IPS-NIHi7 (cell line): ENCODE data around the gene NF2.
A peak's percentile ranks its signal among the peaks of the same experiment; 100 is the strongest.
"Not testable (repeated sequence)": the region's sequence is repeated elsewhere in the genome, so short reads cannot be mapped to it uniquely, and the experiment has no call there.

Source experiments
- DNase-seq: peaks from one replicate; pipeline ENCODE4 v3.0.0; 2012; ENCODE audit warnings: mixed read lengths; ENCODE audit errors: extremely low spot score

NF2 gene

DNA sequence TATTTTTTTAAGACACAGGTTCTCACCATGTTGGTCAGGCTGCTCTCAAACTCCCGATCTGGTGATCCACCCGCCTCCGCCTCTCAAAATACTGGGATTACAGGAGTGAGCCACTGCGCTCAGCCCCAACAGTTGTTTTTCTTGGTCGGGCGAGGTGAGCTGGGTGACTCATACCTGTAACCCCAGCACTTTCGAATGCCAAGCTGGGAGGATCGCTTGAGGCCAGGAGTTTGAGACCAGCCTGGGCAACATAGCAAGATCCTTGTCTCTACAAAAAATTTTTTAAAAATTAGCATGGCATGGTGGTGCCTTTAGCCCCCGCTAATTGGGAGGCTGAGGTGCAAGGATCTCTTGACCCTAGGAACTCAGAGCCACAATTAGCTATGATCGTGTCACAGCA lies 7.0 kb upstream of the NF2 start:
- no peak for DNase-seq

- not testable (repeated sequence) for DNase-seq
Measured at GRCh38 chr22:29597871-29598683, 5.4 kb upstream of the NF2 start.

DNA sequence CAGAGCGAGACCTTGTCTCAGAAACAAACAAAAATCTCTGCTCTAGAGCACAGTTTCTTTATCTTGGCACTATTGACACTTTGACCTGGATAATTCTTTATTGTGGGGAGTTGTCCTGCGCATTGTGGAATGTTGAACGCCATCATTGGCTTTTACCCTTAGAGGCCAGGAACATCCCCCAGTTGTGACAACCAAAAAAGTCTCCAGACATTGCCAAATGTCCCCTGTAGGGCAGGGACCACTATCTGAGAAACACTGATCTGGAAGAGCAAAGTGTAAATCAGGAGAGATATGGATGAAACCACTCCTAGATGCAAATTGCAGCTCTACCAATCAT lies 4.8 kb upstream of the NF2 start:
- no peak for DNase-seq

GRCh38 chr22:29604076-29604360 lies 585 bp downstream of the NF2 start:
- no peak for DNase-seq

GRCh38 chr22:29605527-29605850 lies 2.1 kb downstream of the NF2 start:
- DNase-seq: no peak

DNA sequence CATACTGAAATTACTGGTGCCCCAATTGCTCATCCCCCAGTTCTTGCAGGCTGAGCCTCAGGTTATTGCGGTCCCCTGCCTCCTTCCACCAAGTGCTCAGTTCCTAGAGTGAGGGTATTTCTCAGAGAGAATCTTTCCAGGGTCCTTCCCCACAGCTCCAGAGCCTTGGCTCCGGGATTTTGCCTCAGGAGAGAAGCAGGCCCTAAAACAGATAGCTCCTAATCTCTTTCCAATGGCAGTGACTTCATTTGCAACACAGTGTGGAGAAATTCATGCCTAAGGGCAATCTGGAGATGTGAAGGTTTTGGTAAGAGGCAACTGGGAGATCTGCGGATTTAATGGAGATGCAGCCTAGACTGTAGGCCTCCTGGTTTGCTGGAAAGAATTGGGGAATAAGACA lies 2.9 kb downstream of the NF2 start:
- DNase-seq: peak; percentile 29

DNA sequence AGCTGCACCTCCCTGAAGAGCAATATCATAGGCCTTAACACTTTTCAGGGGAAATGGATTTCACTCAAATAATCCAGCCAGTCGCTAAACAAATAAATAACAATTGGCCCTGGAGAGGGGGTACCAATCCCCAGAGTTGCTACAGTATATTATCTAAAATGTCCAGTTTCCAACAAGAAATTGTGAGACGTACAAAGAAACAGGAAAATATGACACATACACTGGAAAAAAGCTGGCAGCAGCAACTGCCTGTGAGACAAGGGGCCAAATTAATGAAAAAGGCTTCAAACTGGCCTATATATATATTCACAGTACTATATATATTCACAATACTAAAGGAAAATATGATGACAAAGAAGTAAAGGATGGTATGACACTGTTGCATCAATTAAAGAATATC lies 4.0 kb downstream of the NF2 start:
- DNase-seq: no peak

GRCh38 chr22:29609139-29609538 lies 5.7 kb downstream of the NF2 start:
- peak; percentile 43 for DNase-seq

DNA sequence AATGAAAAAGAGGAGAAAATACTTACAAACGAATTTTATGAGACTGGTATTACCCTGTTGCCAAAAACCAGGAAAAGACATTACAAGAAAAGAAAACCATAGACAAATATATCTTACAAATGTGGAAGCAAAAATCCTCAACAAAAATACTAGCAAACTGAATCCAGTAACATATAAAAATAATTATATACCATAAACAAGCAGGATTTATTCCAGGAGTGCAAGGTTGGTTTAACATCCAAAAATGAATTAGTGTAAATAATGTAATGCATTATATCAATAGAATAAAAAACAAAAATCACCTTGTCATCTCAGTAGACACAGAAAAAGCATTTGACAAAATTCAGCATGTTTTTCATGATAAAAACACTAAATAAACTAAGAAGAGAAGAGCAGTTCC lies 7.3 kb downstream of the NF2 start:
- no peak for DNase-seq

GRCh38 chr22:29615705-29616327 lies 12.4 kb downstream of the NF2 start:
- DNase-seq: no peak

DNA sequence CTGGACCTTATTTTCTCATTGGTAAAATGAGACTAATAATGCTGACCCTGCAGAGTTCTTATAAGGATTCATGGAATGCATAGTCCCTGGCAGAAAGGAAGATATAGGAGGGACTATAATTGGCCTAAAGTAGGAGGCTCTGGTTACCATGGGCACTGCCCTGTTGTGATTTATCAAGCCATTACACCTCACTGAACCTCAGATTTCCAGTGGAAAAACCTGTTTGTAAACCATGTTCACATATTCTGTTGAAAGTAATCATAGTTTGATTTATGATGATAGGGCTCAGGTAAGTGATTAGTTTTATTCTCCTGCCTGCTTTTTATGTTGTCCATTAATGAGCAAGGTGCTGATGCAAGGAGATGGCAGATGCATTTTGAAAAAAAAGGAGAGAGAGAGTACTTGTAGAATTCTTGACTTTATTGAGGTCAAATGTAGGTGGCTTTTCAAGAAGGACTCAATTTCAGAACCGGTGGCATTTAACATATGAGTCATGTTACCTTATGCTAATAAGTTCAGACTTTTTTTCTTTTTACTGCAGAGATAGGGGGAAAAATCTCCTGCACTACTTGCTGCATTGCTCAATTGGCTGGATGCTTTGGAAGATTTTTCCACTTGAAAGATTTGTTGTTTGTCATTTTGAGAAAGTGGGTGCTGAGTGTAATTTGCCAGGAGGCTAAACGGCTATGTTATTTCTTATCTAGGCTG lies 14.6 kb downstream of the NF2 start:
- no peak for DNase-seq

DNA sequence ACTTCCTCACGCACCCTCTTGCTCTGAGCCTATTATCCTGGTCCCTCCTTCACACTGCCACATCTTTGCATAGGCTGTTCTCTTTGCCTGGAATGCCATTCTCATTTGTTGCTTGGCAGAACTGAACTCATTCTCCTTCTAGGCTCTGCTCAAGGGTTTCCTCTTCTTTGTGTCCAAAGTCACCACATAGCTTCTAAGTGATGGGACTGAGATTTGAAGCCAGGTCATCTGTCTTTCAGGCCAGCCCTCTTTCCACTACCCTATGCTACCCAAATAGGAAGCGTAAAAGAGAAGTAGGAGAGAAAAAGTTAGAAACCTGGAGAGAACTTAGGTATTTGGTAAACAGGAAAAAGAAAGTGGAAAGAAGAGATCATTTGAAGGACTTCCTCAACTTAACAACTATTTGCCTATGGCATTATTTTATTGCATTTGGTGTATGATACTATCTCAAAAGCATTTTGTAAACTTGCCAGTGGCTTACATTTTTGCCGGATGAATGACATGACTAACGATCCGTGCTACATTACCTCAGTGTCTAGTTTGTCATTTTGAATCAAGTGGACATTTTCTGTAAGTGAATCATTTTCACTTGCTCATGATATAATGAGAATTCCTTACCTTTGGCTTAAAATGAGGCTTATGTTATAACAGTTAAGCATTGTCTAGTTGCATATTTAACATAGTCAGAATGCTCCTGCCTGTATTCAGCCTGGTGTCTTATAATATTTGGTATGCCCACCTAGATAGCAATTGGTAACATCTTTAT lies 18.5 kb downstream of the NF2 start:
- no peak for DNase-seq

DNA sequence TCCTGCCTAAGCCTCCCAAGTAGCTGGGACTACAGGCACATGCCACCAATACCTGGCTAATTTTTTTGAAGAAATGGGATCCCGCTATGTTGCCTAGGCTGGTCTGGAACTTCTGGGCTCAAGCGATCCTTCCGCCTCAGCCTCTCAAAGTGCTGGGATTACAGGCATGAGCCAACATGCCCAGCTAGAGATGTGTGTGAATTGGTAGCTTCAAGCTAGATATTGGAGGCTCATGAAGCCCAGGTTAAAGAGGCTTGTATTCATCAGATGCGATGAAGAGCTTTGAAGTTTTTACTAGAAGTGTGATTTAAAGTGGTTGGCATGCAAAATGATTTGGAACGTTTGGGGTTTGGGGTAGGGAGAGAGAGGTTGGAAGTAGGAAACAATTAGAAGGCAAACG lies 19.6 kb downstream of the NF2 start:
- no peak for DNase-seq

DNA sequence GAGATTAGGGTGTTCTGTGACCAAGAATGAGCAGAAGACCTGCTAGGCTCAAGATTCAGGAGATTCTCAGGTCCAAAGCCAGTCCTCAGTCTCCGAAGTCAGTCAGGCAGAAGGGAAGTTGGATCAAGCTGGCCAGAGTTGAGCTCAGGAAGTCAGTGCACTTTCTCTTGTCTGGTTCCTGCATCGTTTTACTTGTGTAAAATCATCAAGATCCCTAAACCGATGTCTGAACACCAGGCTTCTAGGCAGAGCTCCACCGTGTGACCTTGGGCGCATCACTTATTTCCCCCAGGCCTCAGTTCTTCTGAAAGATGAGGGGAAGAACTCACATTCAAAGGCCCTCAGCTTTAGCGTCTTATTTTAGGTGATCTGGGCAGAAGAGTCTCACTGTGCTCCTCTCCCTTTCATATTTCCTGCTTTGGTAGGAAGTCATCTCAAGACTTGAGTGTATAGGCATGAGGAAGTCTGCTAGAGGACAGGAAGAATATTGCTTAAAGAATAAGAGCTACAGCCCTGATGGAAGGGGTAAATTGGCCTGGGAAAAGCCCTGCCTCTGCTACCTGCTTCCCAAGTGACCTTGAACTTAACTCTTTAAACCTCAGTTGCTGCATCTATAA lies 20.2 kb downstream of the NF2 start:
- DNase-seq: no peak

DNA sequence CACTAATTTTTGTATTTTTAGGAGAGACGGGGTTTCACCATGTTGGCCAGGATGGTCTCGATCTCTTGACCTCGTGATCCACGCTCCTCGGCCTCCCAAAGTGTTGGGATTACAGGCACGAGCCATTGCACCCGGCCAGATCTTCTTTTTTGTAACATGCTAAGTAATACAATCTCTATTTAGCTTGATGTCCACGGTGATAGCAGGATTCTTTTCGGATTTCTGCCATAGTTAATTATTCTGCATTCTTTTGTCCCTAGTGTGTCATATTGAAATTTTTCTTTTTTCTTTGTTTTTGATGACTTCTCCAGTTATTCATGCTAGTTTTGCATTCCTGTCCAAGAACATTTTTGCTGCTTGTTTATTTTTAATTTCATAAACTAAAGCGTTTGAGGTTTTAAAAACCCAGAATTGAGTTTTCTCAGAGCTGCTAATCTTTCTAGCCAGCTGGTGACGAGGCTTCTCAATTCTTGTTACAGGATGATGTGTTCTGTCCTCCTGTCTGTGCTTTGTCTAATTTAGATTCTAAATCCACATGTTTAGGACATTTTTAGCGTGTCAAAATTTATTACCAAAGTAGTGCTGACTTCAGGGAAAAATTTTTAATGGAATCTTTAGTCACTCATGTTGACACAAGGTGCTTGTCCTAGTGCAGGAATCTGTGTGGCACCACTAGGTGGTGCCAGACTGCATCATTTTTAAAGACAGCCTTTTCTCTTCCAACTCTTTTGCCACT lies 21.8 kb downstream of the NF2 start:
- DNase-seq: peak; percentile 52

DNA sequence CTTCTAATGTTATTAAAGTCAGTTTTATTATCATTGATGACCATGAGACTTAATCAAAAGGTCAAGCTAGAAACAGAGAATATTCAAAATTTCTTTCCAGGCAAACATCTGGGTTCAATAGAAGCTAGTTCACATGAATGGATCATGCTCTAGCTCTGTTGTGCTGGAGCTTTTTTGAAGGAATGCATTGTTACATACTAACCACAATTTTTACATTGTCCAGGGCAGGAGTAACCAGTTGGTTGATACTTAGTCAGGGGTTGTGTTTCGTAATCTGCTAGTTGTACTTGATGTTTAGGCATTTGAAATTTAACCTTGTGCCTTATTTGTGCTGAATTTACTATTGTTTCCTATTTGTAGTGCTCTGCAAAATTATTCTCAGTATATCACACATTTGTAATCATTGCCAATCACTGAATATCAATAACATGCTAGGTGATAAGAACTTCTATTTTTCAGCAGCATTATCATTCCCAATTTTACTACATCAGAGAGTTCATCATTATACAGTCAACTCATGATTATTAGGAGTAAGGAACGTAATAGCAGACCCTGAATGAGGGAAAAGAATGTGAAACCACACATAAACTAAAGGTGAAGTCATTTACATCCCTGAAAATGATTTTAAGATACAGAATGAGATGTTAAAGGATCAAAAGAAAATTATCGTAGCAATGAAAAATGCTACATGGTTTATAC lies 23.2 kb downstream of the NF2 start:
- no peak for DNase-seq

- DNase-seq: no peak
Measured at GRCh38 chr22:29627196-29627535, 23.7 kb downstream of the NF2 start.

DNA sequence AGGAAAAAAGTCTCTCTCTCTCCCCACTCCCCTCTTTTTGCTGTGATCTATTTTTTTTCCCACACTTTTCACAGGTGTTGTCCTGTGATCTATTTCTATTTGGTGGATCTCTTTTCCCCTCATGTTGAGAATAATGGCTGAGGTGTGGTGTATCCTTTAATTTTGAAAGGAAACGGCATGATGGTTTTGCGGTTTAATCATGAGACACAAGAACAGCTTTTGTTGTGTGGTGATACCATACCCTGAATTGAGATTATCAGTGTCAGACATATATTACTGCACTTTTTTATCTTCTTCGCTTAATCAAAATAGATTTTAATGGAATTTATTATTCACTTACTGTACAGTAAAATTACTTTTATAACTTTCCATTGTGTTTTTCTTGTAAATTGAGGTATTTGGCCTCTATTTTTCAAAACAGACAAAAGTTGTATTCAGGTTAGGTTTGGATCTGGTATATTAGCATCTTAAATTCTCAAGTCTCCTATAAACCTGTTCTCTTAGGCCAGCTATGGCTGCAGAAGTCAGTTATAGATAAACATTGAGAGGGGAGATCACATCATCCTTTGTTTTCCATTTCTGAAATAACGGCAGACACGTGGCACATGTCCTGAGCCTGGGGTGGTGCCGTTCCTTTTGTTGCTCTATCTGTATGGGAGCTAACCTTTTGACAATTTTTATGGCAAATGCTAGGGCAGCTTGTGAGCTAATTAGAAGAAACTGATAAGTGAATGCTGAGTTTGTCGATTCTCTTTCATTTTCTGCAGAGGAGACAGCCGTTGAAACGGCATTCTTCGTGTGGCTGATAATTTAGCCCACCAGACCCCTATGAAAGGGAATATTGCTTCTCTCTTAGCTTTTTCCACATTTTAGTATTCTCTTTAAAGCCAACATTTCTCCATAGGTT lies 25.8 kb downstream of the NF2 start:
- DNase-seq: no peak

DNA sequence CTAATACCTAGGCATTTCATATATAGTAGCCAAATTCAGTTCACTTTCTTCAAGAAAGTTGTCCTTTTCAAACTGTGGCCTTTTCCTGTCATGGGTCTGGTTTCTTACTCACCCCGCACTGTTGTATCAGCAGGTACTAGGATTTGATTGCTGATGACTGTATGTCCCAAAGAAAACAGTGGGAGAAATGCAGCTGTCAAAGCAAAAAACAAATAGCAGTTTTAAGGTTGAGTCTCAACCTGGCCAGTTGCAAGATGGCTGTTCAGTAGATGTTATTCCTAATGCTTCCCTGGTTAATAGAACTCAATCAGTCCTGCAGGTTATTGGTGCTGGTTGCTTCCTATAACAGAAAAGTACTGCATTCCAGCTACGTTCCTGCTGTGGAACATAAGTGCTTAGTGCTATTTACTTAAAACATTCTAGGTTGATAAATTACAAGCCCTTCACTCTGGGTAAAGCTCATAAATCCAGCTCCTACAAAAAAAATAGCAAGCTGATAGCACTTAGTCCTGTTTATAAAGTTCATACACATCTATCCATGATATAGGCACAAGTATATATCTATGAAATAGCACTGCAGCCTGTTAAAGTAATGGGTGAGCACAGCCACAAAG lies 26.6 kb downstream of the NF2 start:
- DNase-seq: no peak

- DNase-seq: no peak
Measured at GRCh38 chr22:29630987-29631386, 27.6 kb downstream of the NF2 start.
